ENCODE results near the gene LAMA2. TPM values are rescaled to one million over a fixed set of nuclear protein-coding genes. Genes with fewer than 3 reads are reported as not detected.

Gene LAMA2
- total and polyA plus RNA-seq, 2 of the 13 experiments (the other 11 are each of a cell fraction or from before 2014, with no cell fraction given) = 0.11 to 0.28 TPM

DNA sequence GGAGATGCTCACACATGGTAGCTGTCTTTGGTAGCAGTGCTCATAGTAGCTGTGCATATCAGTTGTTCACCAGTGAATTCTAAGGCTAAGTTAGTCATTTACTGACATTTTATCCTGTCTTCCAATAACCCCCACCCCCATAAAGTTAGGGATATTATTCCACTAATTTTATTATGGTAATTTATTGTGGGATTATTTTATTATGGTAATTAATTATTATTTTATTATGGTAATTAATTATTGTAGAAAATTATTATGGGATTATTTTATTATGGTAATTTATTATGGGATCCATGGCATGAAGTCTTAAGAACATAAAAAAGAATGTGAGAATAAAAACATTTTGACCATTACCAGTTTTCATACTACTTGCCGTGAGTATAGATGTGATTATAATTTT is 406.5 kb downstream of the LAMA2 start:
- Histone ChIP-seq H3K4me1 (ENCODE audit: insufficient read depth, low read length) (no peaks in the 10 kb centered on the region), H3K9ac (ENCODE audit: insufficient read depth, low read depth, low read length) (no peak overlapping the region), H3K27ac (ENCODE audit: extremely low read length, insufficient read depth, low read length) (no peak overlapping the region), H3K36me3 (replicated peaks in 1 of 2; ENCODE audit: control insufficient read depth in 1 of 2, insufficient read depth in 2 of 2, low read length in 2 of 2) (no peaks in the 10 kb centered on the region), H3K4me3 (replicated peaks in 1 of 3; ENCODE audit: insufficient read depth in 1 of 3, low read depth in 2 of 3, low read length in 3 of 3) (no peak overlapping the region), H2AFZ (ENCODE audit: low read length) (no peak overlapping the region), H4K20me1 (ENCODE audit: insufficient read depth, low read length) (no peaks in the 10 kb centered on the region), H3K27me3 (ENCODE audit: control insufficient read depth in 1 of 2, insufficient read depth in 2 of 2, low read length in 2 of 2) (0 out of 5 replicates have a peak, but pooled peaks cover 0 to 5% of the 10 kb centered on the region in 2 experiments), H3K79me2 (ENCODE audit: insufficient read depth, low read length) (no peaks in the 10 kb centered on the region), H3K9me3 (ENCODE audit: low read length) (no peaks in the 10 kb centered on the region), H3K4me2 (ENCODE audit: low read depth, low read length) (no peak overlapping the region)
- in situ Hi-C loops (cut with HindIII; ENCODE audit: extremely low pct_ligation_motif_present, low pct_unique_long_range_greater_than_20kb) (no loop called here), intact Hi-C loops (cut with micrococcal nuclease; ENCODE audit: unreplicated experiment) (no loop called here)
- ChIA-PET POLR2A (no interaction called here), CTCF (ENCODE audit: low intra/inter-chr PET ratio, low total read pairs) (no interaction called here)
- no peak for TF ChIP-seq ZNF264 (CRISPR knock-in tag; IDR thresholded peaks at IDR 0.05)
- no peak for TF ChIP-seq ZNF772 (CRISPR knock-in tag; IDR thresholded peaks at IDR 0.05)
- TF ChIP-seq CBX5 (CRISPR knock-in tag; IDR thresholded peaks at IDR 0.05; ENCODE audit: borderline replicate concordance) = no peak
- TF ChIP-seq ZNF543 (CRISPR knock-in tag; IDR thresholded peaks at IDR 0.05) = no peak
- TF ChIP-seq, protein P1, sequence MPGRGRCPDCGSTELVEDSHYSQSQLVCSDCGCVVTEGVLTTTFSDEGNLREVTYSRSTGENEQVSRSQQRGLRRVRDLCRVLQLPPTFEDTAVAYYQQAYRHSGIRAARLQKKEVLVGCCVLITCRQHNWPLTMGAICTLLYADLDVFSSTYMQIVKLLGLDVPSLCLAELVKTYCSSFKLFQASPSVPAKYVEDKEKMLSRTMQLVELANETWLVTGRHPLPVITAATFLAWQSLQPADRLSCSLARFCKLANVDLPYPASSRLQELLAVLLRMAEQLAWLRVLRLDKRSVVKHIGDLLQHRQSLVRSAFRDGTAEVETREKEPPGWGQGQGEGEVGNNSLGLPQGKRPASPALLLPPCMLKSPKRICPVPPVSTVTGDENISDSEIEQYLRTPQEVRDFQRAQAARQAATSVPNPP (CRISPR knock-in tag; IDR thresholded peaks at IDR 0.05) = no peak
- no peak for TF ChIP-seq ATM (IDR thresholded peaks at IDR 0.05; ENCODE audit: borderline replicate concordance)
- TF ChIP-seq ZNF501 (CRISPR knock-in tag; IDR thresholded peaks at IDR 0.05) = no peak
- no peak for TF ChIP-seq RELA (CRISPR knock-in tag; IDR thresholded peaks at IDR 0.05)
- no peak for TF ChIP-seq TBL1XR1 (IDR thresholded peaks at IDR 0.05; ENCODE audit: borderline replicate concordance, low read length, partially characterized antibody)
- TF ChIP-seq ZNF605 (CRISPR knock-in tag; IDR thresholded peaks at IDR 0.05) = no peak
- TF ChIP-seq POLR2G (IDR thresholded peaks at IDR 0.05; ENCODE audit: low read depth, low read length) = no peak
- FAIRE-seq (no peak), ATAC-seq (no peak), DNase-seq (ENCODE audit: low spot score) (no peak)
- WGBS (ENCODE audit: low lambda C conversion rate) = 33% methylated on average over 1 of the region's 1 CpG
- no TSS peak for BruUV-seq (replicated peaks)

Measured in HepG2 (cell line).